Suprapubic skin (tissue), 4 donors: ENCODE results near the gene EXOC2.

Experiments
- POLR2A ChIP-seq, 2 donors: fragments of 450-650 bp; IDR thresholded peaks; one replicate each; pipeline ENCODE4 v1.6.1; 2017; ENCODE audit warnings: antibody characterized with exemption in 2 of 2, mild to moderate bottlenecking in 2 of 2, moderate library complexity in 2 of 2
- POLR2AphosphoS5 ChIP-seq, 3 donors: sonication (generic); formaldehyde crosslinking; IDR thresholded peaks; one replicate each; pipeline ENCODE4 v1.6.1; 2017; ENCODE audit warnings: antibody characterized with exemption in 3 of 3
- TF ChIP-seq, protein P1 (sequence below), 2 donors: fragments of 200-600 bp in 1 of 2; fragments of 450-650 bp in 1 of 2; sonication (generic) in 1 of 2; IDR thresholded peaks; one replicate each; pipeline ENCODE4 v1.5.1; 2016 to 2019; ENCODE audit warnings: antibody characterized with exemption in 2 of 2, mild to moderate bottlenecking in 1 of 2, moderate library complexity in 1 of 2

DNA sequence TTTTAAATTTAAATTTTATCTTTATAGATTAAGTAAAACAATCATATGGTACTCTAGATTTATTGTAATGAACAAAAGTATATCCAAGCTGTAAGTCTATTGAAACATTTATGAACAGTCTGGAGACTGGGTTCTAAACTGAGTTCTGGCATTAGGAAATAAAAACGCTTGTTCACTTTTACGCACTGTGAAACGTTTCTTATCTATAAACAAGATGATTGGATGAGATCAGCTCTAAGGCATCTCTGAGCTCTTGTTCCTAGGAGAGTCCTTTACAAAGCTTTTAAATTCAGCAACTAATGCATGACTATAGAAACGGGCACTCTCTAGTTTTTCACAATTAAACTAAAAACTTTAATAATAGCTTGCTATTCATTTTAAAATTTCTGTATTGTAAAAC is 42.8 kb downstream of the EXOC2 start:
- TF ChIP-seq, protein P1, sequence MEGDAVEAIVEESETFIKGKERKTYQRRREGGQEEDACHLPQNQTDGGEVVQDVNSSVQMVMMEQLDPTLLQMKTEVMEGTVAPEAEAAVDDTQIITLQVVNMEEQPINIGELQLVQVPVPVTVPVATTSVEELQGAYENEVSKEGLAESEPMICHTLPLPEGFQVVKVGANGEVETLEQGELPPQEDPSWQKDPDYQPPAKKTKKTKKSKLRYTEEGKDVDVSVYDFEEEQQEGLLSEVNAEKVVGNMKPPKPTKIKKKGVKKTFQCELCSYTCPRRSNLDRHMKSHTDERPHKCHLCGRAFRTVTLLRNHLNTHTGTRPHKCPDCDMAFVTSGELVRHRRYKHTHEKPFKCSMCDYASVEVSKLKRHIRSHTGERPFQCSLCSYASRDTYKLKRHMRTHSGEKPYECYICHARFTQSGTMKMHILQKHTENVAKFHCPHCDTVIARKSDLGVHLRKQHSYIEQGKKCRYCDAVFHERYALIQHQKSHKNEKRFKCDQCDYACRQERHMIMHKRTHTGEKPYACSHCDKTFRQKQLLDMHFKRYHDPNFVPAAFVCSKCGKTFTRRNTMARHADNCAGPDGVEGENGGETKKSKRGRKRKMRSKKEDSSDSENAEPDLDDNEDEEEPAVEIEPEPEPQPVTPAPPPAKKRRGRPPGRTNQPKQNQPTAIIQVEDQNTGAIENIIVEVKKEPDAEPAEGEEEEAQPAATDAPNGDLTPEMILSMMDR (IDR thresholded peaks at IDR 0.05), result no peak
- no peak for TF ChIP-seq POLR2A (IDR thresholded peaks at IDR 0.05)
- no peak for TF ChIP-seq POLR2AphosphoS5 (IDR thresholded peaks at IDR 0.05)
